ENCODE measurements around the gene FAM200A.

- TF ChIP-seq CTCF (IDR thresholded peaks at IDR 0.05) (no peak), POLR2A (IDR thresholded peaks at IDR 0.05) (no peak)
Observed at GRCh38 chr7:99559175-99559915, 7.4 kb upstream of the FAM200A start.

Measured in lower leg skin (tissue), 3 donors.